Measurements from ENCODE around the gene MATN4. TPM values are rescaled to one million over a fixed set of nuclear protein-coding genes. Genes with fewer than 3 reads are reported as not detected.

Gene MATN4
- total and polyA plus RNA-seq, 2 of the 13 experiments (the other 11 are each of a cell fraction or from before 2014, with no cell fraction given), result not detected

DNA sequence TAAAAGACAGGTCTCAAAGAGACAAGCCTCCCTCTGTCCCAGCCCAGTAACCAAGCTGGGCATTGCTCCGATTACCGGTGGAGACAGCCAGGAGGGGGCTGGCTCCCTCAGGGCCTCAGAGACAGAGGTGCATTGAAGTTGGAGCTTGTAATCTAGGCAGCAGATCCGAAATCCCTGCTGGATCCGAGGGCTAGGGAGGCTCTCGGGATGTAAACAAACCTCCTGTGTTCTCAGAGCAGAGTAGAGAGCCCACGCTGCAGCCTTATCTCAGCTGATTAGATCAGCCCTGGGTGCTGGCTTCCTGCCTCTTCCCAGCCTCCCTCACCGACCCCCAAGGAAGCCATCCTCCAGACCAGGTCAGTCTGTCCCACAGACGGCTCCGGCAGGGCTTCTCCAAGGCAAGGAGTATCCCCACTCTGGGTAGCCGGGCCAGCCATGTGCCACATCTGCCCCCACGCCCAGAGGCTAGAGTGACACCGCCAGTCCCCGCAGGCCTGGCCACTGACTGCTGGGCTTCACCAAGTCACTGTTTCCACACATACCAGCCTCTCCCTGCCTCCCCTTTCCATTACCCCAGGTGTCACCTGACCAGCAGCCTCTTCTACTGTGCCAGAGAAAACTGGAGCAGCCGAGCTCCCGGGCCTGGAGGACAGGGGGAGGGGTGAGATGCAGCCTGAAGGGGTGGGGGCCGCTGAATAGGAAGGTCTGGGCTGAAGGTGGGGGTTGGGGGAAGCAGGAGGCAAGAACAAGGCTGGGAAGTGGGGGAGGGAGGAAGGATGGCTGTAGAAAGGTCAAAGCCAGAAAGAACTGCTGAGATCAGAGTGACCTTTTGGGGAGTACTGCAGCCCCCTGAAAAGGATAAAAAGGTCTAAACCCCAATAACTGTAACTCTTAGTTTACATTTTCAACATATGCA lies 34.1 kb upstream of the MATN4 start (continued):
- TF ChIP-seq, protein P1, sequence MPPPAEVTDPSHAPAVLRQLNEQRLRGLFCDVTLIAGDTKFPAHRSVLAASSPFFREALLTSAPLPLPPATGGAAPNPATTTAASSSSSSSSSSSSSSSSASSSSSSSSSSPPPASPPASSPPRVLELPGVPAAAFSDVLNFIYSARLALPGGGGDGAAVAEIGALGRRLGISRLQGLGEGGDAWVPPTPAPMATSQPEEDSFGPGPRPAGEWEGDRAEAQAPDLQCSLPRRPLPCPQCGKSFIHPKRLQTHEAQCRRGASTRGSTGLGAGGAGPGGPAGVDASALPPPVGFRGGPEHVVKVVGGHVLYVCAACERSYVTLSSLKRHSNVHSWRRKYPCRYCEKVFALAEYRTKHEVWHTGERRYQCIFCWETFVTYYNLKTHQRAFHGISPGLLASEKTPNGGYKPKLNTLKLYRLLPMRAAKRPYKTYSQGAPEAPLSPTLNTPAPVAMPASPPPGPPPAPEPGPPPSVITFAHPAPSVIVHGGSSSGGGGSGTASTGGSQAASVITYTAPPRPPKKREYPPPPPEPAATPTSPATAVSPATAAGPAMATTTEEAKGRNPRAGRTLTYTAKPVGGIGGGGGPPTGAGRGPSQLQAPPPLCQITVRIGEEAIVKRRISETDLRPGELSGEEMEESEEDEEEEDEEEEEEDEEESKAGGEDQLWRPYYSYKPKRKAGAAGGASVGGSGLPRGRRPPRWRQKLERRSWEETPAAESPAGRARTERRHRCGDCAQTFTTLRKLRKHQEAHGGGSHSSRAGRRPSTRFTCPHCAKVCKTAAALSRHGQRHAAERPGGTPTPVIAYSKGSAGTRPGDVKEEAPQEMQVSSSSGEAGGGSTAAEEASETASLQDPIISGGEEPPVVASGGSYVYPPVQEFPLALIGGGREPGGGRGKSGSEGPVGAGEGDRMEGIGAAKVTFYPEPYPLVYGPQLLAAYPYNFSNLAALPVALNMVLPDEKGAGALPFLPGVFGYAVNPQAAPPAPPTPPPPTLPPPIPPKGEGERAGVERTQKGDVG (CRISPR knock-in tag; IDR thresholded peaks at IDR 0.05; ENCODE audit: borderline replicate concordance), result 0 out of 2 replicates have a peak, but pooled peaks have one; percentile 24
- TF ChIP-seq AHR (CRISPR knock-in tag; IDR thresholded peaks at IDR 0.05), result peak; percentile 82; the same call in 1 of the 2 replicates
- TF ChIP-seq PTBP1 (IDR thresholded peaks at IDR 0.05; ENCODE audit: low read depth, low read length, poor library complexity, severe bottlenecking), result no peak
- TF ChIP-seq ZNF136 (CRISPR knock-in tag; IDR thresholded peaks at IDR 0.05; ENCODE audit: low read depth), result 0 out of 2 replicates have a peak, but pooled peaks have one; percentile 24
- TF ChIP-seq CEBPB (IDR thresholded peaks at IDR 0.05; ENCODE audit: borderline replicate concordance, low read depth, low read length), result no peak
- TF ChIP-seq, protein P2, sequence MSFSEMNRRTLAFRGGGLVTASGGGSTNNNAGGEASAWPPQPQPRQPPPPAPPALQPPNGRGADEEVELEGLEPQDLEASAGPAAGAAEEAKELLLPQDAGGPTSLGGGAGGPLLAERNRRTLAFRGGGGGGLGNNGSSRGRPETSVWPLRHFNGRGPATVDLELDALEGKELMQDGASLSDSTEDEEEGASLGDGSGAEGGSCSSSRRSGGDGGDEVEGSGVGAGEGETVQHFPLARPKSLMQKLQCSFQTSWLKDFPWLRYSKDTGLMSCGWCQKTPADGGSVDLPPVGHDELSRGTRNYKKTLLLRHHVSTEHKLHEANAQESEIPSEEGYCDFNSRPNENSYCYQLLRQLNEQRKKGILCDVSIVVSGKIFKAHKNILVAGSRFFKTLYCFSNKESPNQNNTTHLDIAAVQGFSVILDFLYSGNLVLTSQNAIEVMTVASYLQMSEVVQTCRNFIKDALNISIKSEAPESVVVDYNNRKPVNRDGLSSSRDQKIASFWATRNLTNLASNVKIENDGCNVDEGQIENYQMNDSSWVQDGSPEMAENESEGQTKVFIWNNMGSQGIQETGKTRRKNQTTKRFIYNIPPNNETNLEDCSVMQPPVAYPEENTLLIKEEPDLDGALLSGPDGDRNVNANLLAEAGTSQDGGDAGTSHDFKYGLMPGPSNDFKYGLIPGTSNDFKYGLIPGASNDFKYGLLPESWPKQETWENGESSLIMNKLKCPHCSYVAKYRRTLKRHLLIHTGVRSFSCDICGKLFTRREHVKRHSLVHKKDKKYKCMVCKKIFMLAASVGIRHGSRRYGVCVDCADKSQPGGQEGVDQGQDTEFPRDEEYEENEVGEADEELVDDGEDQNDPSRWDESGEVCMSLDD (CRISPR knock-in tag; IDR thresholded peaks at IDR 0.05; ENCODE audit: borderline replicate concordance), result peak; percentile 44; the same call in 1 of the 2 replicates
- no peak for TF ChIP-seq HCFC1 (IDR thresholded peaks at IDR 0.05; ENCODE audit: low read depth, low read length)
- TF ChIP-seq, protein P3, sequence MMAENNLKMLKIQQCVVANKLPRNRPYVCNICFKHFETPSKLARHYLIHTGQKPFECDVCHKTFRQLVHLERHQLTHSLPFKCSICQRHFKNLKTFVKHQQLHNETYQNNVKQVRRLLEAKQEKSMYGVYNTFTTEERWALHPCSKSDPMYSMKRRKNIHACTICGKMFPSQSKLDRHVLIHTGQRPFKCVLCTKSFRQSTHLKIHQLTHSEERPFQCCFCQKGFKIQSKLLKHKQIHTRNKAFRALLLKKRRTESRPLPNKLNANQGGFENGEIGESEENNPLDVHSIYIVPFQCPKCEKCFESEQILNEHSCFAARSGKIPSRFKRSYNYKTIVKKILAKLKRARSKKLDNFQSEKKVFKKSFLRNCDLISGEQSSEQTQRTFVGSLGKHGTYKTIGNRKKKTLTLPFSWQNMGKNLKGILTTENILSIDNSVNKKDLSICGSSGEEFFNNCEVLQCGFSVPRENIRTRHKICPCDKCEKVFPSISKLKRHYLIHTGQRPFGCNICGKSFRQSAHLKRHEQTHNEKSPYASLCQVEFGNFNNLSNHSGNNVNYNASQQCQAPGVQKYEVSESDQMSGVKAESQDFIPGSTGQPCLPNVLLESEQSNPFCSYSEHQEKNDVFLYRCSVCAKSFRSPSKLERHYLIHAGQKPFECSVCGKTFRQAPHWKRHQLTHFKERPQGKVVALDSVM (CRISPR knock-in tag; IDR thresholded peaks at IDR 0.05), result peak; percentile 93
- peak; percentile 91 for TF ChIP-seq TEAD3 (CRISPR knock-in tag; optimal IDR thresholded peaks at IDR 0.05; ENCODE audit: borderline replicate concordance)
- TF ChIP-seq, protein P4, sequence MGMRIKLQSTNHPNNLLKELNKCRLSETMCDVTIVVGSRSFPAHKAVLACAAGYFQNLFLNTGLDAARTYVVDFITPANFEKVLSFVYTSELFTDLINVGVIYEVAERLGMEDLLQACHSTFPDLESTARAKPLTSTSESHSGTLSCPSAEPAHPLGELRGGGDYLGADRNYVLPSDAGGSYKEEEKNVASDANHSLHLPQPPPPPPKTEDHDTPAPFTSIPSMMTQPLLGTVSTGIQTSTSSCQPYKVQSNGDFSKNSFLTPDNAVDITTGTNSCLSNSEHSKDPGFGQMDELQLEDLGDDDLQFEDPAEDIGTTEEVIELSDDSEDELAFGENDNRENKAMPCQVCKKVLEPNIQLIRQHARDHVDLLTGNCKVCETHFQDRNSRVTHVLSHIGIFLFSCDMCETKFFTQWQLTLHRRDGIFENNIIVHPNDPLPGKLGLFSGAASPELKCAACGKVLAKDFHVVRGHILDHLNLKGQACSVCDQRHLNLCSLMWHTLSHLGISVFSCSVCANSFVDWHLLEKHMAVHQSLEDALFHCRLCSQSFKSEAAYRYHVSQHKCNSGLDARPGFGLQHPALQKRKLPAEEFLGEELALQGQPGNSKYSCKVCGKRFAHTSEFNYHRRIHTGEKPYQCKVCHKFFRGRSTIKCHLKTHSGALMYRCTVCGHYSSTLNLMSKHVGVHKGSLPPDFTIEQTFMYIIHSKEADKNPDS (CRISPR knock-in tag; IDR thresholded peaks at IDR 0.05), result peak; percentile 19; the same call in 1 of the 2 replicates
- peak; percentile 64; the same call in 1 of the 2 replicates for TF ChIP-seq ZNF225 (CRISPR knock-in tag; IDR thresholded peaks at IDR 0.05)
- TF ChIP-seq, protein P5, sequence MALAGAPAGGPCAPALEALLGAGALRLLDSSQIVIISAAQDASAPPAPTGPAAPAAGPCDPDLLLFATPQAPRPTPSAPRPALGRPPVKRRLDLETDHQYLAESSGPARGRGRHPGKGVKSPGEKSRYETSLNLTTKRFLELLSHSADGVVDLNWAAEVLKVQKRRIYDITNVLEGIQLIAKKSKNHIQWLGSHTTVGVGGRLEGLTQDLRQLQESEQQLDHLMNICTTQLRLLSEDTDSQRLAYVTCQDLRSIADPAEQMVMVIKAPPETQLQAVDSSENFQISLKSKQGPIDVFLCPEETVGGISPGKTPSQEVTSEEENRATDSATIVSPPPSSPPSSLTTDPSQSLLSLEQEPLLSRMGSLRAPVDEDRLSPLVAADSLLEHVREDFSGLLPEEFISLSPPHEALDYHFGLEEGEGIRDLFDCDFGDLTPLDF (CRISPR knock-in tag; IDR thresholded peaks at IDR 0.05), result no peak
- TF ChIP-seq, protein P6, sequence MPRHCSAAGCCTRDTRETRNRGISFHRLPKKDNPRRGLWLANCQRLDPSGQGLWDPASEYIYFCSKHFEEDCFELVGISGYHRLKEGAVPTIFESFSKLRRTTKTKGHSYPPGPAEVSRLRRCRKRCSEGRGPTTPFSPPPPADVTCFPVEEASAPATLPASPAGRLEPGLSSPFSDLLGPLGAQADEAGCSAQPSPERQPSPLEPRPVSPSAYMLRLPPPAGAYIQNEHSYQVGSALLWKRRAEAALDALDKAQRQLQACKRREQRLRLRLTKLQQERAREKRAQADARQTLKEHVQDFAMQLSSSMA (CRISPR knock-in tag; IDR thresholded peaks at IDR 0.05), result peak; percentile 56; the same call in 1 of the 2 replicates
